ENCODE data around the gene TUBB4B.

TUBB4B gene

GRCh38 chr9:137242269-137243203 lies 1.4 kb downstream of the TUBB4B start:
- peak overlapping the region; percentile 90 for H3K4me3 ChIP-seq (ENCODE audit: low read depth, low read length)
- TF ChIP-seq CTCF (IDR thresholded peaks at IDR 0.05; ENCODE audit: low read depth, low read length): no peak

GRCh38 chr9:137243266-137243625 lies 2.2 kb downstream of the TUBB4B start:
- peak overlapping the region; percentile 90; the same call in 1 of the 2 replicates for H3K4me3 ChIP-seq (ENCODE audit: low read depth, low read length)

- no peak overlapping the region for H3K4me3 ChIP-seq (ENCODE audit: low read depth, low read length)
- TF ChIP-seq CTCF (IDR thresholded peaks at IDR 0.05; ENCODE audit: low read depth, low read length): no peak
Measured at GRCh38 chr9:137243626-137244485, 2.8 kb downstream of the TUBB4B start.

GRCh38 chr9:137244486-137245449 lies 3.7 kb downstream of the TUBB4B start:
- no peak for TF ChIP-seq CTCF (IDR thresholded peaks at IDR 0.05; ENCODE audit: low read depth, low read length)
- H3K4me3 ChIP-seq (ENCODE audit: low read depth, low read length): no peak overlapping the region

GRCh38 chr9:137245450-137246421 lies 4.6 kb downstream of the TUBB4B start:
- H3K4me3 ChIP-seq (ENCODE audit: low read depth, low read length): no peak overlapping the region
- no peak for TF ChIP-seq CTCF (IDR thresholded peaks at IDR 0.05; ENCODE audit: low read depth, low read length)

- H3K4me3 ChIP-seq (ENCODE audit: low read depth, low read length): no peak overlapping the region
- no peak for TF ChIP-seq CTCF (IDR thresholded peaks at IDR 0.05; ENCODE audit: low read depth, low read length)
Measured at GRCh38 chr9:137247135-137247915, 6.2 kb downstream of the TUBB4B start.
